Body of pancreas (tissue), 4 donors: ENCODE data around the gene SLC43A1.

Source experiments
- CTCF ChIP-seq, 7 experiments: fragments of 450-650 bp in 4 of 7; fragments of 200-600 bp in 3 of 7; sonication (generic) in 3 of 7; IDR thresholded peaks; one replicate each; pipeline ENCODE4 v1.5.1; 2016 to 2019; ENCODE audit warnings: antibody characterized with exemption in 7 of 7
- POLR2A ChIP-seq, 3 donors: fragments of 450-650 bp; IDR thresholded peaks; one replicate each; pipeline ENCODE4 v1.6.1; 2016; ENCODE audit warnings: antibody characterized with exemption in 3 of 3, mild to moderate bottlenecking in 2 of 3

DNA sequence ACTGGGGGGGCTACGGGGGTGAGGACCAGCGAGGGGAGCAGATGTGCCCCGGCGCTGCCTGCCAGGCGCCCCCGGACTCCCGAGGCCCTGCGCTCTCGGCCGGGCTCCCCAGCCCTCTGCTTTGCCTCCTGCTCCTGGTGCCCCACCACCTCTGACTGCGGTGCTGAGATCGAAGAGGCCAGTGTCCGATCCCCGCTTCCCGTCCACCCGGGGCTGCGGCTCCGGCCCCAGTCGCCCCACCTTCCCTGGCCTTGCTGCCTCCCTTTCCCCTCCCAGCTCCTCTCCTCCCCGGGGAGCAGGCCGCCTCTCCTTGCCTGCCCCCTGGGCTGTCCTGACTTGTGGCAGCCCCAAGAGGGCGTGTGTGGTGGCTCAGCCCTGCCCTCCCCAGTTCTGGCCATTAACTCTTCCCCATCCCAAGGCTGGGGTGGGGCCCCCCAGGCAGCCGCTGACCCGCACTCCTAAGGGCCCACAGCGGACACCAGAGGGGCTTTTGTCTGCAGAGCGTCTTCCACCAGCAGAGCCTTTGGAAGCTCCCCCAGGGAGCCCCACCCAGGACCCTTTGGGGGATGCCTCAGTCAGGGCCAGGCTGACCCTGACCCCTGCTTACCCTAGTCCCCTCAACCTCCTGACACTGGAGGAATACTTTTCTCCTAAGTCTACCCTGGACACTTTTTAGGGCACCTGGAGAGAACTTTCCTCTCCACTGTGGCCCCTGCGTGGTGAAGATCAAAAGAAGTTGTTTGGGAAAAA is 38.6 kb downstream of the SLC43A1 start:
- TF ChIP-seq CTCF (IDR thresholded peaks at IDR 0.05): peak in 6 of 7 experiments; percentile 36 to 59 (median 56)
- peak in 2 of 3 donors; percentile 28 to 45 for TF ChIP-seq POLR2A (IDR thresholded peaks at IDR 0.05)
